K562 (cell line): ENCODE data around the gene TMEM176B. TPM values are rescaled to one million over a fixed set of nuclear protein-coding genes. Genes with fewer than 3 reads are reported as not detected.

Experiments used
- ATAC-seq: fragments of 200-7000 bp; cut with Tn5 transposase; 3 replicates; pipeline ENCODE4 v1.9.1; 2020; ENCODE audit warnings: moderate library complexity
- BruUV-seq: library from RNA; stranded (reverse); fragments of 400-500 nt; replicated peaks from 2 replicates; lab custom pipeline; 2021; lab: Mats Ljungman, UMichigan
- CTCF ChIA-PET: fragments of 300-600 bp; formaldehyde crosslinking; extraction: SDS; loops from one replicate; lab custom pipeline; 2021; ENCODE audit warnings: low intra/inter-chr PET ratio; lab: Yijun Ruan, JAX
- POLR2A ChIA-PET: fragments of 300-600, 350-650 bp; sonication (Branson Sonifier 250); formaldehyde crosslinking; extraction: SDS; loops from one replicate; lab custom pipeline; 2021; ENCODE audit warnings: antibody characterized with exemption, inconsistent platforms; lab: Yijun Ruan, JAX
- DNase-seq, 4 experiments: peaks; one replicate each; pipeline versions ENCODE4 v3.0.0 to v3.0.0-alpha.2; 2011 to 2018; ENCODE audit warnings: low spot score in 3 of 4, mixed read lengths in 3 of 4; ENCODE audit errors: extremely low read depth in 1 of 4
- FAIRE-seq: peaks from 2 replicates; lab custom pipeline; 2011; peaks lifted over from hg19 to GRCh38; lab: Jason Lieb, UNC
- H2AFZ ChIP-seq: 2 replicates; pipeline ENCODE4 v1.6.0; 2011; ENCODE audit warnings: low read depth, low read length, control low read depth, inconsistent platforms
- H3K27ac ChIP-seq: fragments of 200-600 bp; 3 replicates; pipeline ENCODE4 v1.8.0; 2011; ENCODE audit warnings: low read depth, mild to moderate bottlenecking, control low read depth, inconsistent platforms, low read length, moderate library complexity, mixed read lengths; ENCODE audit errors: extremely low read depth
- H3K27me3 ChIP-seq, 2 experiments: fragments of 300-600 bp in 1 of 2; 2 replicates in 1 of 2; 3 replicates in 1 of 2; pipeline versions ENCODE4 v1.6.0 to v1.8.0; 2011; ENCODE audit warnings: inconsistent platforms in 2 of 2, low read length in 2 of 2, mild to moderate bottlenecking in 1 of 2, mixed read lengths in 1 of 2, moderate library complexity in 1 of 2; ENCODE audit not compliant: control insufficient read depth in 2 of 2, insufficient read depth in 2 of 2
- H3K36me3 ChIP-seq: fragments of 300-600 bp; 3 replicates; pipeline ENCODE4 v1.8.0; 2011; ENCODE audit warnings: mild to moderate bottlenecking, low read length, inconsistent platforms; ENCODE audit not compliant: control insufficient read depth, insufficient read depth
- H3K4me1 ChIP-seq, 2 experiments: fragments of 200-600 bp in 1 of 2; replicated peaks in 1 of 2; 2 replicates in 1 of 2; 3 replicates in 1 of 2; pipeline versions ENCODE4 v1.5.1 to v1.8.0; 2011; ENCODE audit warnings: inconsistent platforms in 2 of 2, low read length in 2 of 2, mild to moderate bottlenecking in 1 of 2, mixed read lengths in 1 of 2, moderate library complexity in 1 of 2; ENCODE audit not compliant: control insufficient read depth in 2 of 2, insufficient read depth in 2 of 2
- H3K4me2 ChIP-seq: 2 replicates; pipeline ENCODE4 v1.6.1; 2011; ENCODE audit warnings: low read length, control low read depth, inconsistent platforms, mixed read lengths; ENCODE audit not compliant: insufficient read depth
- H3K4me3 ChIP-seq: fragments of 200-600 bp; sonication (generic), shearing (Covaris generic); 2 replicates; pipeline ENCODE4 v1.5.1; 2016; ENCODE audit warnings: control low read depth, inconsistent platforms
- H3K79me2 ChIP-seq: fragments of 200-600 bp; 3 replicates; pipeline ENCODE4 v1.8.0; 2011; ENCODE audit warnings: low read length, inconsistent platforms; ENCODE audit not compliant: control insufficient read depth, insufficient read depth
- H3K9ac ChIP-seq, 2 experiments: 2 replicates each; pipeline versions ENCODE4 v1.6.0 to v1.6.1; 2011; ENCODE audit warnings: low read depth in 2 of 2, low read length in 2 of 2, control low read depth in 1 of 2, inconsistent platforms in 1 of 2, mild to moderate bottlenecking in 1 of 2, mixed read lengths in 1 of 2; ENCODE audit not compliant: insufficient read depth in 1 of 2
- H3K9me1 ChIP-seq: one replicate; pipeline ENCODE4 v1.6.0; 2011; ENCODE audit warnings: inconsistent platforms, mild to moderate bottlenecking, low read length, moderate library complexity; ENCODE audit not compliant: control insufficient read depth, insufficient read depth
- H3K9me3 ChIP-seq: replicated peaks from 2 replicates; pipeline ENCODE4 v1.5.1; 2011; ENCODE audit warnings: low read depth, low read length, inconsistent platforms; ENCODE audit not compliant: control insufficient read depth, insufficient read depth
- H4K20me1 ChIP-seq: replicated peaks from 2 replicates; pipeline ENCODE4 v1.6.1; 2011; ENCODE audit warnings: low read length, inconsistent platforms, mixed read lengths; ENCODE audit not compliant: control insufficient read depth, insufficient read depth
- KDM5B ChIP-seq: fragments of 200-600 bp; sonication (generic); IDR thresholded peaks from 2 replicates; pipeline ENCODE4 v1.6.1; 2012; ENCODE audit warnings: low read depth, mild to moderate bottlenecking, moderate library complexity, low read length, control low read depth, inconsistent platforms; ENCODE audit not compliant: insufficient replicate concordance
- MYBL2 ChIP-seq, 2 experiments: fragments of 450-650 bp in 1 of 2; sonication (generic) in 1 of 2; formaldehyde crosslinking in 1 of 2; IDR thresholded peaks; 2 replicates each; pipeline versions ENCODE4 v1.6.1 to v1.8.1; 2017 to 2022; ENCODE audit warnings: borderline replicate concordance in 1 of 2, inconsistent platforms in 1 of 2, low read depth in 1 of 2, mild to moderate bottlenecking in 1 of 2, missing genetic modification reagents in 1 of 2, moderate library complexity in 1 of 2
- NR2C2 ChIP-seq, 2 experiments: fragments of 200-800 bp in 1 of 2; sonication (Bioruptor generic) in 1 of 2; sonication (generic) in 1 of 2; formaldehyde crosslinking in 1 of 2; IDR thresholded peaks; 2 replicates each; pipeline versions ENCODE4 v1.6.1 to v1.8.0; 2016 to 2022; ENCODE audit warnings: mild to moderate bottlenecking in 1 of 2, missing compliant biosample characterization in 1 of 2, missing genetic modification characterization in 1 of 2, missing genetic modification reagents in 1 of 2
- SUPT5H ChIP-seq: fragments of 450-650 bp; IDR thresholded peaks from 2 replicates; pipeline ENCODE4 v1.6.1; 2016
- ZNF584 ChIP-seq: fragments of 200-800 bp; sonication (Bioruptor generic); IDR thresholded peaks from 2 replicates; pipeline ENCODE4 v1.6.1; 2016; ENCODE audit warnings: low read depth, mild to moderate bottlenecking, missing genetic modification characterization, missing compliant biosample characterization
- ZNF717 ChIP-seq: fragments of 250-450 bp; sonication (Bioruptor Pico); IDR thresholded peaks from 2 replicates; pipeline ENCODE4 v1.5.0; 2021
- WGBS: fragments of 100-300 bp; shearing (Covaris generic); methylation state at CpG from one replicate; pipeline ENCODE4 v1.1.6; 2016; ENCODE audit warnings: low coverage, mixed read lengths; ENCODE audit not compliant: insufficient coverage; ENCODE audit errors: missing lambda C conversion rate; 5-methylcytosine and 5-hydroxymethylcytosine counted together
- in situ Hi-C: fragments of 300-500 bp; cut with MboI; formaldehyde crosslinking; loops from 4 replicates; pipeline ENCODE4 v1.15.0; 2018; ENCODE audit warnings: inconsistent platforms, mixed read lengths
- intact Hi-C: fragments of 100-400 bp; cut with micrococcal nuclease; formaldehyde crosslinking; loops from 2 replicates; pipeline ENCODE4 v1.14.2; 2022
- polyA plus RNA-seq, 8 experiments: library from polyadenylated mRNA; depleted of rRNA in 4 of 8; stranded (reverse) in 5 of 8; unstranded in 3 of 8; fragments of >200 nt; fragmentation: Nextera tagmentation in 2 of 8; fragmentation: Illumina TruSeq in 1 of 8; extraction: Ambion mirVana in 2 of 8; extraction: Trizol in 1 of 8; gene quantifications; 2 replicates each; pipeline versions ENCODE4 v1.2.1 to v1.2.3, GENCODE V29; 2011 to 2014; ENCODE audit warnings: inconsistent platforms in 1 of 8, missing spikeins in 1 of 8
- total RNA-seq, 7 experiments: library from RNA; depleted of rRNA in 6 of 7; stranded (reverse); fragments of >200 nt in 6 of 7; fragmentation: Illumina TruSeq in 2 of 7; extraction: Trizol in 2 of 7; gene quantifications; 2 replicates each; pipeline versions ENCODE4 v1.2.1 to v1.2.3, GENCODE V29; 2011 to 2021; ENCODE audit warnings: low replicate concordance in 1 of 7

The TMEM176B gene
- total and polyA plus RNA-seq, 9 of the 15 experiments (the other 6 are each of a cell fraction or from before 2014, with no cell fraction given) = 0.19 to 0.60 TPM; not detected in 7

DNA sequence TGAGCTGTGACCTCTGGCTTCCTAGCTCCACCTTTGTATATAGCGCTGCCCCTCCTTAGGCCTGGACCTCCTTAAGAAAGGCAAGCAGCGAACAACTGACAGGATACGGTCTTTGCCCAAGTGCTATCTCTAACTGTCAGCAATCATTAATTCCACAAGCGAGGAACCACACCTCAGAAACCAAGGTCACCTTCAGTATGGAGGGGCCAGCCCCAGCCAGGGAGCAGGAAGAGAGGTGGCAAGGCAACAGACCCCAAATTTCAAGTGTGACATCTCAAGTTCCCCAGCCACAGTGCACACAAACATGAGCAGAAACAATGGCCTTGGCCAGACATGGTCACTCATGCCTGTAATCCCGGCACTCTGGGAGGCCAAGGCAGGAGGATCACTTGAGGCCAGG, 47.4 kb upstream of the TMEM176B start:
- WGBS = under 1% methylated on average over 5 of the region's 5 CpGs
- no peak overlapping the region for H2AFZ ChIP-seq
- peaks cover 73 to 78% of the 10 kb centered on the region in 2 experiments for H3K27me3 ChIP-seq
- H3K9me1 ChIP-seq = no peaks in the 10 kb centered on the region
- ATAC-seq (no peak), FAIRE-seq (no peak), DNase-seq (no peak)
- intact Hi-C loops (no loop called here), in situ Hi-C loops (no loop called here)
- no peaks in the 10 kb centered on the region for H3K4me1 ChIP-seq
- H3K79me2 ChIP-seq = no peaks in the 10 kb centered on the region
- no peak overlapping the region for H3K4me2 ChIP-seq
- BruUV-seq = no TSS peak
- H3K4me3 ChIP-seq = no peak overlapping the region
- no peak for TF ChIP-seq ZNF584
- TF ChIP-seq SUPT5H = no peak
- TF ChIP-seq ZNF717 (CRISPR knock-in tag) = no peak
- TF ChIP-seq NR2C2 (CRISPR knock-in tag; IDR thresholded peaks at IDR 0.05) = no peak
- no peak for TF ChIP-seq NR2C2 (tag; IDR thresholded peaks at IDR 0.05)
- TF ChIP-seq MYBL2 (IDR thresholded peaks at IDR 0.05; ENCODE audit: low read depth) = no peak
- TF ChIP-seq MYBL2 (CRISPR knock-in tag; IDR thresholded peaks at IDR 0.05; ENCODE audit: borderline replicate concordance) = no peak
- no peak for TF ChIP-seq KDM5B
- H4K20me1 ChIP-seq = peaks cover 9% of the 10 kb centered on the region; the same call in 1 of the 2 replicates
- ChIA-PET POLR2A (interaction anchor here (0.6 to 0.8 kb wide), 2 partner anchors 13 to 19 kb away, joined by 3 read pairs; no protein-coding TSS in a partner anchor), CTCF (no interaction called here)
- no peak overlapping the region for H3K9ac ChIP-seq
- no peaks in the 10 kb centered on the region for H3K36me3 ChIP-seq
- H3K9me3 ChIP-seq = no peaks in the 10 kb centered on the region
- no peak overlapping the region for H3K27ac ChIP-seq
